Activated naive CD4-positive, alpha-beta T cell treated with anti-CD3 and anti-CD28 coated beads, Interleukin-2, amount 10 ng/mL, durations not matched to agents 7 days and 5 days (primary cell): ENCODE measurements around the gene PIGS.
"Not testable (repeated sequence)": the region's sequence is repeated elsewhere in the genome, so short reads cannot be mapped to it uniquely, and the experiment has no call there.

Experiments used
- CTCF ChIA-PET: fragments of 350-600 bp; sonication (Branson Sonifier 250); formaldehyde crosslinking; loops from one replicate; lab custom pipeline; 2021; ENCODE audit warnings: antibody characterized with exemption; lab: Charles Lee
- DNase-seq: peaks from one replicate; pipeline ENCODE4 v3.0.0-alpha.2; 2020
- H3K27ac Mint-ChIP-seq: one replicate; pipeline ENCODE4 v1.8.0; 2021; ENCODE audit warnings: mild to moderate bottlenecking, moderate library complexity, mixed read lengths
- H3K27me3 Mint-ChIP-seq: one replicate; pipeline ENCODE4 v1.8.0; 2021; ENCODE audit warnings: mild to moderate bottlenecking, mixed read lengths
- H3K36me3 Mint-ChIP-seq: one replicate; pipeline ENCODE4 v1.8.0; 2021; ENCODE audit warnings: mixed read lengths
- H3K4me1 Mint-ChIP-seq: one replicate; pipeline ENCODE4 v1.8.0; 2021; ENCODE audit warnings: mixed read lengths
- H3K4me3 Mint-ChIP-seq: one replicate; pipeline ENCODE4 v1.8.0; 2021; ENCODE audit warnings: mild to moderate bottlenecking, moderate library complexity, mixed read lengths
- H3K9me3 Mint-ChIP-seq: one replicate; pipeline ENCODE4 v1.8.0; 2021; ENCODE audit warnings: mixed read lengths

The PIGS gene

DNA sequence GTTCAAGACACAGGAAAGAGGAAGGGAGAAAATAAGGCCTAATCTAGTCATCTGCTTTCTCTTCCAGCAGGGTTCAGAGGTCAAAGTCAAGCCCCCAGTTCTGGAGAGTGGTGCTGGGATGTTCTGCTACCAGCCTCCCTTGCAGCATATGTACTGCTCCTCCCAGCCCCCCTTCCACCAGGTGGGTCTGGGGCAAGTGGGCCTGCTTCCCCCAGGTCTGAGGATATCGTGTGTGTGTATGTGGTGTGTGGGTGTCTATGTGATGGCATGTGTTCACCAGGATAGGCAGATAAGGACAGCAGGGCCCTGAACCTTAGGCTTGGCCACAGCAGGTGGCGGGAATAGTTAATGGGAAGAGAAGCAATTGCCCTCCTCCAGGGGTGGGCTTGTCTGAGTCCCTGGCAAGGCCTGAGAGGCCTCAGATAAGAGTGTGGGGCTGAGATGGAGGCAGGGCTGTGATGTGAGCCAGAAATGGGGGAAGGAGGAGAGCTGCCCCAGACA, 44.1 kb downstream of the PIGS start:
- Mint-ChIP-seq H3K9me3 (no peaks in the 10 kb centered on the region), H3K4me1 (no peaks in the 10 kb centered on the region), H3K4me3 (no peak overlapping the region), H3K36me3 (no peaks in the 10 kb centered on the region), H3K27me3 (peaks cover 18% of the 10 kb centered on the region), H3K27ac (no peak overlapping the region)
- CTCF ChIA-PET = no interaction called here
- no peak for DNase-seq

DNA sequence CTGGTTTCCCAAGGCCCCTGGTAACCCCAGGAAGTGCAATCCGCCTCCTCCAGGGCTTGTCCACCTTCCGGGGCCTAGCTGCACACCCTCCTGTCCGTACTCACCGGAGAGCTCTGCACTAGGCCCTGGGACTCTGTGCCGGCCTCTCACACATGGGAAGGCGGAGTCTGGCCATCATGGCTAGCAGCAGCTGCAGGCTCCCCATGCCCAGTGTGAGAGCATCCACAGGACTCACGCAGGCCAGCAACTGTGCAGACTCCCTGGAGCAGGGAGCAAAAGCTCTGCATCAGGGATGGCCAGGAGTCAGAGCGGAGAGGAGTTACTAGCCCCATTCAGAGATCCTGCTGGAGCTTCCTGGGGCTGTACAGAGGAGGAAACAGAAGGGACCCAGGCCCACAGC, 44.9 kb downstream of the PIGS start:
- no peaks in the 10 kb centered on the region for H3K9me3 Mint-ChIP-seq
- H3K4me1 Mint-ChIP-seq = no peaks in the 10 kb centered on the region
- H3K27ac Mint-ChIP-seq = no peak overlapping the region
- H3K36me3 Mint-ChIP-seq = no peaks in the 10 kb centered on the region
- DNase-seq = no peak
- CTCF ChIA-PET = no interaction called here
- no peak overlapping the region for H3K4me3 Mint-ChIP-seq
- H3K27me3 Mint-ChIP-seq = peaks cover 12% of the 10 kb centered on the region

DNA sequence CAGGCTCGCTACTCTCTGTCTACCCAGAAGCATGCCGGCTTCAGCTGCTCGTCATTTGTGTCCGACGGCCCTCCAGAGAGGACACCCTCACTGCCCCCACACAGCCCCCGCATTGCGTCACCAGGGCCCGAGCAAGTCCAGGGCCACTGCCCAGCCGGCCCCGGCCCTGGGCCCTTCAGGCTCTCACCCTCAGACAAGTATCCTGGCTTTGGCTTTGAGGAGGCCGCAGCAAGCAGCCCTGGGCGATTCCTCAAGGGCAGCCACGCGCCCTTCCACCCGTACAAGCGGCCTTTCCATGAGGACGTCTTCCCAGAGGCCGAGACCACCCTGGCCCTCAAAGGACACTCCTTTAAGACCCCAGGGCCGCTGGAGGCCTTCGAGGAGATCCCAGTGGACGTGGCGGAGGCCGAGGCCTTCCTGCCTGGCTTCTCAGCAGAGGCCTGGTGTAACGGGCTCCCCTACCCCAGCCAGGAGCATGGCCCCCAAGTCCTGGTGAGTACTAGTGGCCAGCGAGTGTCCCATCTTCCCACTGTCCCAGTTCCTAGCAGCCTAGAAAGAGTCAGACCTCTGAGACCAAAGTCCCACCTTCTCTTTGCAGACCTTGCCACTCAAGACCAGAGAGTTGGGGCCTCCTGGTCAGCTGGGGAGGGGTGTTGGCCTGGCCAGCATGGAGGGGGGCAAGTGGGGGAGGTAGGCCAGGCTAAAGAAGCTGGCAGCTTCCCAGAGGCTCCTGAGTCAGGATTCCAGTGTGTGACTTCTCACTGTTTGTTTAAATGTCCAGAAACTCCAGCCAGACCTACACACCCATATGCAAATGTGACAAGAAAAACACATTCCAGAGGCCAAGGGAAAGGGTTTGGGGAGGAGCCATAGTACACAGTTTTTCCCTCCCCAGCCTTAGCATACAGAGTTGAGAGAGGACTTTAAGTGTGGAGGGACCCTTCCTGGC, 46.6 kb downstream of the PIGS start:
- CTCF ChIA-PET = no interaction called here
- H3K36me3 Mint-ChIP-seq = no peaks in the 10 kb centered on the region
- no peak for DNase-seq
- H3K27me3 Mint-ChIP-seq = peaks cover 14% of the 10 kb centered on the region
- H3K9me3 Mint-ChIP-seq = no peaks in the 10 kb centered on the region
- no peak overlapping the region for H3K4me3 Mint-ChIP-seq
- H3K4me1 Mint-ChIP-seq = no peaks in the 10 kb centered on the region
- H3K27ac Mint-ChIP-seq = no peak overlapping the region

DNA sequence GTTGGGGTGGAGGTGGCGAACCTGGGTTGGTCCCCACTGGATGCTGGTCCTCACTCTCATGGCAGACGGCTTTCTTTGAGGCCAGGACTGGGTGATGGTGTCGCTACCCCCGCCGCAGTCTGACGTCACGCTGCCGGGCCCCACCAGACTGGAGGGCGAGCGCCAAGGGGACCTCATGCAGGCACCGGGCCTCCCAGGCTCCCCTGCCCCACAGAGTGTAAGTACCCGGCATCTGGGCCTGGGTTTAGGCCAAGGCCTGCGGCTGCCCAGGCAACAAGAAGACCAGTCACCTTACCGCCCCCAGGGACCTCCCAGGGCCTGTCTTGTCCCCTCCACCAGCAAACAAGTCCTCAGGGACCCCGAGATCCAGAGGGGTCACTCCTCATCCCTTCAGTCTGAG, 47.4 kb downstream of the PIGS start:
- Mint-ChIP-seq H3K9me3 (no peaks in the 10 kb centered on the region), H3K4me1 (no peaks in the 10 kb centered on the region), H3K27me3 (peaks cover 16% of the 10 kb centered on the region), H3K27ac (no peak overlapping the region), H3K36me3 (no peaks in the 10 kb centered on the region), H3K4me3 (no peak overlapping the region)
- CTCF ChIA-PET = no interaction called here
- DNase-seq = no peak

DNA sequence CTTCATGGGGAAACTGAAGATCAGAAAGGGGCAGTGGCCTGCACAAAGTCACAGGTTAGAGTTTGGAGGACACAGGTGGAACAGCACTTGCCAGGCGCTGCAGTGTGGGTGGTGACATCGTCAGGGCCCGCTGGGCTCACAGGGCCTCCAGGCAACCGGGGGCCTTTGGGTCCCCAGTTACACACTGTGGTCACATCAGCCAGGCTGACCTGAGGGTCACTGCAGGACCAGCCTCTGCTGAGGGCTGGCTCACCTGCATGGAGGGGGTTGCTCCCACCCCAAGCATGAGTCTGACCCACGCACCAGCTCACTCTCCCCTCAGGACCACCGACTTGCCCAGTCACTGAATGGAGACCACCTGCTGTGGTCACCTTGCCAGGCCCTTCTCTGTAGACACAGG, 48.1 kb downstream of the PIGS start:
- no peaks in the 10 kb centered on the region for H3K36me3 Mint-ChIP-seq
- H3K4me1 Mint-ChIP-seq = no peaks in the 10 kb centered on the region
- no peaks in the 10 kb centered on the region for H3K9me3 Mint-ChIP-seq
- CTCF ChIA-PET = no interaction called here
- peaks cover 23% of the 10 kb centered on the region for H3K27me3 Mint-ChIP-seq
- no peak for DNase-seq
- no peak overlapping the region for H3K4me3 Mint-ChIP-seq
- no peak overlapping the region for H3K27ac Mint-ChIP-seq

DNA sequence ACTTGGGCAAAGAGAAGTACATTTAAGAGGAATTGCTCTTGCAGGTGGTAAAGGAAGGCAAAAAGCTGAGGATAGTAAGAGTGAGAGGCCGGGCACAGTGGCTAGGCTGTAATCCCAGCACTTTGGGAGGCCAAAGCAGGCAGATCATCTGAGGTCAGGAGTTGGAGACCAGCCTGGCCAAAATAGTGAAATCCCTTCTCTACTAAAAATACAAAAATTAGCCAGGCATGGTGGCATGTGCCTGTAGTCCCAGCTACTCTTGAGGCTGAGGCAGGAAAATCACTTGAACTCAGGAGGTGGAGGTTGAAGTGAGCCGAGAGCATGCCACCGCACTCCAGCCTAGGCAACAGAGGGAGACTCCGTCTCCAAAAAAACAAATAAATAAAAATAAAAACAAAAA, 49.0 kb downstream of the PIGS start:
- DNase-seq, H3K9me3 Mint-ChIP-seq, H3K4me3 Mint-ChIP-seq, H3K27ac Mint-ChIP-seq, CTCF ChIA-PET, H3K36me3 Mint-ChIP-seq, H3K4me1 Mint-ChIP-seq: not testable (repeated sequence)
- H3K27me3 Mint-ChIP-seq = peaks cover 28% of the 10 kb centered on the region

DNA sequence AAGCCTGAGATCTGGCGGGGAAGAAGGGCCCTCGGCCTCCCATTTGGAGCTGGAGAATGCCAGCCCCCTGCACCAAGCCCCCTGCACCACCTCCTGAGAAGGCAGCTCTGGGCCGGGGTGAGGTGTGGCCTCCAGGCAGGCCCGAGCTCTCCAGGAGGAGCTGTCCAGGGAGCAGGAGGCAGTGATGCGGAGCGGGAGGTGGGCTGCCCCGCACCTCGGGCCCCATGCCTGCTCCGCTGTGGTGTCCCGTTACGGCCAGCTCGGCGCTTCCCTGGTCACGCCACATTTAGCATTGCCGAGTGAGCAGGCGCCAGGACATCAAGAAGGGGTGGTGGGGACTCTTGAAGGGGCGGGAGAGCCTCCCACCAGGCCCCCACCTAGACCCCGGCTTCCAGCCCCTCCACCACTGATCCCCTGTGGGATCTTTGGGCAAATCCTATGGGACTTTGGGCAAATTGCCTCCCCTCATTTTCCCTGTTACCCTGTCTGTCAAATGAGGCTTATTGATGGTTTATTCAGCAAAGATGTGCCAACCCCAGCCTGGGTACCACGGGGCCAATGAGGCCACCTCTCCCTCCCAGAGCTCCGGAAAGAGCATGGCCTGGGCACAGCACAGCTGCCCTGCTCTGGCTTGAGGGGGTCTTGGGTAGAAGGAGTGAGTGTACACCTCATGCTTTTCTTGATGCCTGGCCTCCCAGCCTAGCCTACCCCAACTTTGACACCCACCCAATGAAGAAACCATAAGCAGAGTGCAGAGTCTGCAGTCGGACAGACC, 49.8 kb downstream of the PIGS start:
- Mint-ChIP-seq H3K27ac (no peak overlapping the region), H3K9me3 (no peaks in the 10 kb centered on the region), H3K4me1 (no peaks in the 10 kb centered on the region), H3K4me3 (no peak overlapping the region), H3K36me3 (no peaks in the 10 kb centered on the region), H3K27me3 (peaks cover 32% of the 10 kb centered on the region)
- CTCF ChIA-PET = interaction anchor here (0.5 to 0.6 kb wide), 2 partner anchors 136 to 189 kb away, joined by 3 read pairs; no protein-coding TSS in a partner anchor
- no peak for DNase-seq

DNA sequence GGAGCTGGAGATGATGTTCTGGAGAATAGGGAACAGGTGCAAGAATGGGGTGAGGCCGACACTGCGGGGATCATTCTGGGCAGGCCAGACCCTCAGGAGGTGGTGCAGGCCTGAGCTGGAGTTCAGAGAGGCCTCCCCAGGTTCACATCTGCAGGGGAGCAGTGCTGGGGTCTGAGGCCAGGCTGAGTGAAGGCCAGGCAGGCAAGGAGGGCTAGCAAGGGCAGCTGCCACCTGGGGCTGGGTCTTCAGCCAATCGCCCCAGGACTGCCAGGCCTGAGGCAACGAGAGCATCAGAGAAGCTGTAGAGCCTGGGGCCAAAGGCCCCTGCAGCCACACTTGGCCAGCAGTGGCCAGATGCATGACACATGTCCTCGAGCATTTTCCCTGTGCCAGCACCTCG, 50.6 kb downstream of the PIGS start:
- Mint-ChIP-seq H3K9me3 (peaks cover 7% of the 10 kb centered on the region), H3K27me3 (peaks cover 40% of the 10 kb centered on the region), H3K4me3 (no peak overlapping the region), H3K36me3 (no peaks in the 10 kb centered on the region), H3K27ac (no peak overlapping the region), H3K4me1 (no peaks in the 10 kb centered on the region)
- CTCF ChIA-PET = interaction anchor here (0.6 to 1.0 kb wide), 2 partner anchors 19 to 136 kb away, joined by 3 read pairs; no protein-coding TSS in a partner anchor
- no peak for DNase-seq

DNA sequence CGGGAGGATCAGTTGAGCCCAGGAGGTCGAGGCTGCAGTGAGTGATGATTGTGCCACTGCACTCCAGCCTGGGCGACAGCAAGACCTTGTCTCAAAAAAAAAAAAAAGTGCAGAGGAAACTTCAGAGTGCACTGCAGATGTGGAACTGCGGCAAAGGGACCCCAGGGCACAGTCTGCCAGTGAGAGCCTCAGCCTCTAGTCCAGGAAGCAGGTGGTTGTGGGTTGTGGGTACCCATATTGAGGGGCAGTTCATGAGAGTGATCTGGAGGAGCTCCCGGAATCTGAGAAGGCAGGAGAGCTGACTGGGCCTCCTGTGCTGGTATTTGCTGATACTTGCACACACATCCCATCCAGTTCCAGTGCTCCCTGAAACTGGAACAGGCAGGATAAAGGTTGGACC, 52.1 kb downstream of the PIGS start:
- H3K9me3 Mint-ChIP-seq = peaks cover 7% of the 10 kb centered on the region
- H3K27me3 Mint-ChIP-seq = peaks cover 41% of the 10 kb centered on the region
- CTCF ChIA-PET = no interaction called here
- no peak overlapping the region for H3K27ac Mint-ChIP-seq
- no peaks in the 10 kb centered on the region for H3K36me3 Mint-ChIP-seq
- no peak overlapping the region for H3K4me3 Mint-ChIP-seq
- no peak for DNase-seq
- H3K4me1 Mint-ChIP-seq = no peaks in the 10 kb centered on the region

DNA sequence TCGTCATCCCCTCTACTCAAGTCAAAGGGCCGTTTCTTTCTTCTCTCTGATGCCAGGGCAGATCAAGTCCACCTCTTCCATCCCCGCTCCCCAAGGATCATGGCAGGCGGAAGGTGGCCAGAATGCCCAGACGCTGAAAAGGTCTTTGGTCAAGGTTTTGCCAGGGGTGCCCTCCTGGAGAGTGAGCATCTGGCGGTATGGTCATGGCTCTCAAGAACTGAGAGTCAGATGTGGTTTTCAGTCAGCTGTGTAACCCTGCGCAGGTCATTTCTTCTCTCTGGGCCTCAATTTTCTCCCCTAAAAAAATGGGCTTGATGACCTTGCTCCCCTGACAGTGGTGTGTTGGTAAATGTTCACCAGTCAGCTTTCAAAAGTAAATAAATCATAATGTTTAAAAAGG, 52.7 kb downstream of the PIGS start:
- Mint-ChIP-seq H3K9me3 (peaks cover 7% of the 10 kb centered on the region), H3K27ac (no peak overlapping the region), H3K4me1 (no peaks in the 10 kb centered on the region), H3K27me3 (peaks cover 47% of the 10 kb centered on the region), H3K36me3 (no peaks in the 10 kb centered on the region), H3K4me3 (no peak overlapping the region)
- CTCF ChIA-PET = no interaction called here
- no peak for DNase-seq

DNA sequence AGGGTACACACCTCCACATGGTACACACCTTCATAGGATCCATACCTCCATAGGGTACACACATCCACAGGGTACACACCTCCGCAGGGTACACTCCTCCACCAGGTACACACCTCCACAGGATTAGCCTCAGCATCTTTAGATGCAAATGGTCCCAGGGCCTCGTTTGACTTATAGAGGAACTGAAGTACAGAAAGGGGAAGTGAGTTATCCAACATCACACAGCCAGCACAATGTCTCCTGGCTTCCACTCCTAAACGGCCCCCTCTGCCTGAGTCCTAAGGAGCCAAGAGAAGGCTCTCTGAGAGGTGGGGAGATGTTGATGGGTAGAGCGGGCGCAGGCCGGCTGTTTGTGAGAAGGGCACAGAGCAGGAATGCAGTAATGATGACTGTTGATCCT, 53.2 kb downstream of the PIGS start:
- H3K27me3 Mint-ChIP-seq = peaks cover 49% of the 10 kb centered on the region
- H3K4me1 Mint-ChIP-seq = no peaks in the 10 kb centered on the region
- H3K9me3 Mint-ChIP-seq = peaks cover 7% of the 10 kb centered on the region
- CTCF ChIA-PET = no interaction called here
- H3K27ac Mint-ChIP-seq = no peak overlapping the region
- no peak overlapping the region for H3K4me3 Mint-ChIP-seq
- DNase-seq = no peak
- no peaks in the 10 kb centered on the region for H3K36me3 Mint-ChIP-seq

DNA sequence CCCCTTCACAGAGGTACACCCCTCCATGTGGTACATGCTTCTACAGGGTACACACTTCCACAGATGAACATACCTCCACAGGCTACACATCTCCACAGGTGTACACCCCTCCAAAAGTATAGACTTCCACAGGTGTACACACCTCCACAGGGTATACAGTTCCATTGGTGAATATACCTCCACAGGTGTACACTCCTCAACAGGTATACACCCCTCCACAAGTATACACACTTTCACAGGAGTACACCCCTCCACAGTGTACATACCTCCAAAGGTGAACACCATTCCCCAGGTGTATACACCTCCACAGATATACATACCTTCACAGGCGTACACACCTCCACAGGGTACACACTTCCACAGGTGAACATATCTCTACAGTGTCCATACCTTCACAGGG, 55.8 kb downstream of the PIGS start:
- Mint-ChIP-seq H3K27ac (no peak overlapping the region), H3K36me3 (no peaks in the 10 kb centered on the region), H3K4me1 (no peaks in the 10 kb centered on the region), H3K9me3 (peaks cover 7% of the 10 kb centered on the region), H3K27me3 (peaks cover 58% of the 10 kb centered on the region), H3K4me3 (no peak overlapping the region)
- no peak for DNase-seq
- CTCF ChIA-PET = no interaction called here

DNA sequence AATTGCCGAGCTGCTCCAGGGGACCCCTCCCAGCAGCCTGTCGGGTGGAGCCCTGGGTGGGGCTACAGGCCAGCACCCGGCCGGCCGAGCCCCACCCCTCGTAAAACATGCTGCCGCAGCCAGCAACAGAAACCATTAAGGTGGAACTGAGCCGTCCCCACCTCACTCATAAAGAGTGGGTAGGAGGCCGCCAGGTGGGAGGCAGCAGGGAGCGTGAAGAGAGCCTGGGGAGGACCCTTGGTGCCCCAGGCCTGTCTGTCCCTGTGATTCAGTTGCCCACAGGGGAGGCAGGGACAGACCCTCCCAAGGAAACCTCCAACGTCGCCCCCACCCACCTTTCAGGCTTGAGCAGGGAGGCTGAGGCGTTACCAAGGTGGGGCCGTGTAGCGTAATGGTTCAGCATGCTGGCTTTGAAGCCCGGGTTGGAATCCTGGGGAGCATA, 56.7 kb downstream of the PIGS start:
- peaks cover 56% of the 10 kb centered on the region for H3K27me3 Mint-ChIP-seq
- no peak overlapping the region for H3K27ac Mint-ChIP-seq
- CTCF ChIA-PET = no interaction called here
- peaks cover 7% of the 10 kb centered on the region for H3K9me3 Mint-ChIP-seq
- H3K4me1 Mint-ChIP-seq = no peaks in the 10 kb centered on the region
- no peaks in the 10 kb centered on the region for H3K36me3 Mint-ChIP-seq
- DNase-seq = no peak
- H3K4me3 Mint-ChIP-seq = no peak overlapping the region

DNA sequence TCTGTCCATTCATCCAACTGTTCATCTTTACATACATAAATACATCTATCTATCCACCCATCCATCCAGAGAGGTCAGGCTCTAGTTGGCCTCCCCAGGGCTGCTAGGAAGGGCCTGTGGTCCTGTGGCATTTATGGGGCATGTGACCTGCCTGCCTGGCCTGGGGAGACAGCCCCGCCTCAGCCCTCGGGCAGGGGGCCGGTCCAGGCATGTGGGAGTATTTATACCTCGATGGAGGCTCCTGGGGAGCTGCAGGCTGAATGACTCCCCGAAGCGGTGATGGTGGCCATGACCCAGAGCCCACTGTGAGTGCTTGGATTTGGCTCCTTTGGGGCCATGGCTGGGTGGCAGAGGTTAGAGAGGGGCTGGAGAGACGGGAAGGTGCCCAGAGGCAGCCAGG, 57.8 kb downstream of the PIGS start:
- H3K36me3 Mint-ChIP-seq = no peaks in the 10 kb centered on the region
- H3K27ac Mint-ChIP-seq = no peak overlapping the region
- DNase-seq = no peak
- H3K9me3 Mint-ChIP-seq = peaks cover 7% of the 10 kb centered on the region
- peaks cover 56% of the 10 kb centered on the region for H3K27me3 Mint-ChIP-seq
- CTCF ChIA-PET = interaction anchor here (1.0 kb wide), 1 partner anchor 11 kb away, joined by 3 read pairs; no protein-coding TSS in a partner anchor
- H3K4me1 Mint-ChIP-seq = no peaks in the 10 kb centered on the region
- no peak overlapping the region for H3K4me3 Mint-ChIP-seq
